NCI-H460 (cell line): ENCODE measurements around the gene MCM3. TPM values are rescaled to one million over a fixed set of nuclear protein-coding genes. Genes with fewer than 3 reads are reported as not detected.

ENCODE experiments used
- DNase-seq: peaks from one replicate; pipeline ENCODE4 v3.0.0-alpha.2; 2016; ENCODE audit warnings: low read depth; ENCODE audit errors: extremely low read depth
- total RNA-seq: library from RNA; depleted of rRNA; stranded (reverse); fragments of >200 nt; shearing (Covaris generic); gene quantifications from 2 replicates; pipeline ENCODE4 v1.2.3, GENCODE V29; 2014

The MCM3 gene
- total RNA-seq, 1 experiment from 2014 or later = 32.7 TPM

DNA sequence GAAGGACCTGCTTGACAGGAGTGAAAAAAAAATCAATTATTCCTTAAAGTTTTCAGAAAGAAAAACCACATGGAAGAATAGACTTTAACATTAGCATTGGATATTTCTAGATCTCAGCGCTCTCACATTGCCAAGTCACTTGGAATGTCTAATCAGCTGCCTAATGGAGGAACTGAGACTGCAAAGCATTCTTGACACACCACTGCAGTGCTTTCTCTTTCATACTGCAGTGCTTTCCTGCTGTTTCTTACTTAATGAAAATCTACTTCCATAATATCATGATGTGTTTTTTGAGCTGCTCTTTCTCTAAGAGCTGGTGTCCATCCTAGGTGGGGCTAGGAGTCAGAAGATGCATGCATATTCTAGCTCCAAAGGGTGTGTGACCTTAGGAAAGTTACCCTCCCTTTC is 20.4 kb upstream of the MCM3 start:
- DNase-seq = no peak

DNA sequence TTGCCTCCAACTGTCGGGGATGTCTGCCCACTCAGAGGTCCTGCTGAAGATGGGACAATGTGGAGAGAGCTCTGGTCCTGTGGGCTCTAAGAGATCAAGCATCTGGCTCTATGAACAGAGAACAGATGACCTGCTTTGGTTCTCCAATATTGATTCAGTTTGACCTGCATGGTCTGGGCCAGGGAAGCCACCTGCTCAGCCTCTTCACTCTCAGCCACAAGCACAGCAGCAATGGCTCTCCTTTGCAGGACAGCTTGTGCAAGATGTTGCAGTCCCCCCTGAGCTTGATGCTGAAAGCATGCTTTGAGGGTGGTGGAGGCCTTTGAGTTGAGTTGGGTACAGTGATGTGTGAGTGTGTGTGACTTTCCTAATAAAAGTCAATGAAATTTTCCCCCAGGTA is 18.6 kb upstream of the MCM3 start:
- no peak for DNase-seq

DNA sequence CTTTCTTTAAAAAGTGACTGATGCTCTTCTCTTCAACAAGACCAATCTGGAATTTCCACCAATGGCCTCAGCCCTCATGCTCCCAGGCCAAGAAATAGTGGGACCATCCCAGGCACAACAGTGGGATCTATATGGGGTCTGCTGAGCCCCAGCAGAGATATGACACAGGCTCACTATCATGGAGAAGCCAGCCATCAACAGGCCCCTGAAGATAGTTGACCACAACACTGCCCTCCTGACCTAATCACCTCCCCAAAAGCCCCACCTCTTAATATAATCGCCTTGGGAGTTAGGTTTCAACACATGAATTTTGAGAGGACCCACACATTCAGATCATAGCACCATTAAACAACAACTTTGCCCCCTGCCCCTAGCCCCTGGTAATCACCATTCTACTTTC is 16.8 kb upstream of the MCM3 start:
- DNase-seq = no peak

DNA sequence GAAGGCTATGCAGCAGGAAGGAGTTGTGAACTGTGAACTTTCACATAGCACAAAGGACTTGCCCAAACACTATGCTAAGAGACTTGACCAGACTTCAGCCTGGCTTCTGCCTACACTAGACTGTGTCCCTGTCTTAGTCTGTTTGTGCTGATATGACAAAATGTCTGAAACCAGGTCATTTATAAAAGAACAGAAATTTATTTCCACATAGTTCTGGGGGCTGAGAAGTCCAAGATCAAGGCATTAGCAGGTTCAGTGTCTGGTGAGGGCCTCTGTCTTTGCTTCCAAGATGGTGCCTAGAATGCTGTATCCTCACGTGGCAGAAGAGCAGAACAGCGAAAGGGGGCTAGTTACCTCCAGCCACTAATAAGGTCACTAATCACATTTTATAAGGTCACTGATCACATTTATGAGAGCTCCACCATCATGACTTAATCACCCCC is 16.0 kb upstream of the MCM3 start:
- DNase-seq = no peak

- DNase-seq = no peak
These were observed 15.1 kb upstream of the MCM3 start for GRCh38 chr6:52299653-52300052.

DNA sequence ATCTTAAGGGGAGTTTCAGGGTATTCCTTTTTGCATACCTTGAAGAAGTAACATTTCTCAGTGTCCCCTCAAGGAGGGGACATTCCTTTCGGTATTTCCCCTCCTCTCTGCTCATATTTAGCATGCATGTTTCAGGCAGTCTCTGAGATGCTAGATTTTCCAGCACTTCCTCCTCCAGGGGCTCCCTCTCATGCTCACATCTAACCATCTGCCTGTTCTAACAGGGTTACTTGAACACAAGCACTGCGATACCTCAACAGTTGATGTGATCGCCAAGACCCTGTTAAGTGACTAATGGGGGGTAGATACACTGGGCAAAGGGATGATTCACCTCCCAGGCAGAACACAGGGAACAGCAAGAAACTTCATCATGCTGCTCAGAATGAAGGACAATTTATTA is 12.9 kb upstream of the MCM3 start:
- DNase-seq = no peak

DNA sequence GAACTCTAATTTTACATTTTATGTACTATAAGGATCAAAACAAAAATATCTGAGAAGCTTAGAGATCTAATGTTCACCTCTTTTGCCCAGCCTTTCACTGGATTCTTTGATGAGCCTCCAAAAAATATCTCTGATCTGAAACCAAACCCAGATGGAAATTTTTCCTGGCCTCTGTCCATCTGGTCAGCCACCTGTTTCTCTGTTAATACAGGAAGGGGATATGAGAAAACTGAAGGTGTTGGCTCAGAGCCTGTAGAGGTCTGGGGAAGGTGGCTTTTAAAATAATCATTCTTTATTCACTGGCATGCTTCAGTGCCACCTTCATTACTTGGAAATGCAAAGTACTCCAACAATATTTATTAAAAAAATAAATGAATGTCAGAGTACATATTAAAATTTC is 8.5 kb upstream of the MCM3 start:
- DNase-seq = no peak

DNA sequence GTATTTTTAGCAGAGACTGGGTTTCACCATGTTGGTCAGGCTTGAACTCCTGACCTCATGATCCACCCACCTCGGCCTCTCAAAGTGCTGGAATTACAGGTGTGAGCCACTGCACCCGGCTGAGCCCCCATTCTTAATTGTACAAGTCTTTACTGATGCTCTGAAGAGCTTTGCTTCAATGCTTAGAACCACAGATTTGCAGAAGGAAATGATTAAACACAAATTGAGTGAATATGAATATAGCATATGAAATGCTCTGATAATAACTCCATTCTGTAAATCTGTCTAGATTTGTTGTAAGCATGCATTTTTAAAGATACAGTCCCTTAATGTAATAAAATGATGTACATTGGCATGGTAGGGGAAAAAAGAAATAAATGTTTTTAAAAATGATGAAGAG is 4.3 kb upstream of the MCM3 start:
- DNase-seq = no peak

GRCh38 chr6:52288216-52288615 is 3.7 kb upstream of the MCM3 start:
- no peak for DNase-seq

DNA sequence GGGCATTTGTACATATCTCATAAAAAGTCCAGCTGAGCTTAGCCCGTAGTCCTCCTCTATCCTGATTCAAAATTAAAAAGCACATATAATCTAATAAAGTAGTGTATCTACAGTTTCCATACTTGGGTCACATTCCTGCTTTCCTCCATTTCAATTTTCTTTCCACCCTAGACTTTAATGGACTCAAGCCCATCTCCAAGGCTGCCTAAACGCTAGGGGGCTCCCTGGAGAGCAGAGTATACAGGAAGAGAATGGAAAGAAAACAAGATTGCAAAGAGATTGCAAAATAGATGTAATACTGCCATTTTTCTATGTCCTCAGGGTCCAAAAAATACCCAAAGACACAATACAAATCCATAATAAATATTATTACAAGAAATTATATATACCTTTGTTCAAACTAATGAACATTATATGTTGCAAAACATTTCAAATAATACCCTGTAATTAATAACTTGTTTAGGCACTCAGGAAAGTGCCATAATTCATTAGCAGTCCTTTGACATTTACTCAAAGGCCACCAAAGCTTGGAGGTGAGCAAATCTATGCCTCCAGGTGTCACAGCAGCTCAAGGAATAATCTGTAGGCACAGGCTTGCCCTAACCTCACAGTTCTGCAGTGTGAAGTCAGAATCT is 2.4 kb upstream of the MCM3 start:
- DNase-seq = peak; percentile 74

GRCh38 chr6:52285177-52286068 is 881 bp upstream of the MCM3 start:
- no peak for DNase-seq

DNA sequence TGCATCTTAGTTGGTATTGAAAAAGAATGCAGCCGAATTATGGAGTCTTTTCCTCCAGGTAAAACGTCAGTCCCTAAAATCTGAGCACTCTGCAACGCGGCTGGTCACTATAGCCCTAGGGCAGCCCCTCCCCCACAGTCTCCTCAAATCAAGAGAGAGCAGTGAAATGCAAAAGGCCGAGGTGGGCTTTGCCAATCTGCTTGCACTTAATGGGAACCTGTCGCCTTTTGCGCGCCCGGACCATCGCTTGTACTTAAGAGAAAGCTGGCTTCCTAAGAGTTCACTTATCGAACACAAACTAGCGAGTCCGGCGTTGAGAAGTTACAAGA is 447 bp downstream of the MCM3 start:
- DNase-seq = no peak

GRCh38 chr6:52283111-52283510 is 1.4 kb downstream of the MCM3 start:
- DNase-seq = no peak

DNA sequence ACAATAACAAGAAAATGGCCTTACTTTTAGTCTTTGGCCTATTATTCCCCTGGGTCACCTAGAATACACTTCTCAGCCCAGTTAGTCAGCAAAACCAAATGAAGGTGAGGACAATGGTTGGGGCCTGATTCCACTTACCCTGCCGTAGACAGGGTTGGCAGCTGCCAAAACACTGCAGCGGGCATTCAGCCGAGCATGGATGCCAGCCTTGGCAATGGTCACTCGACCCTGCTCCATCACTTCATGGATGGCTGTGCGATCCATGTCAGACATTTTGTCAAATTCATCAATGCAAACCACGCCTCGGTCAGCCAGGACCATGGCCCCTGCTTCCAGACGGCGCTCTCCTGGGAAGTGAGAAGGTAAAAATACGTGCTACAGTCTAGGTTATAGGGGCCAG is 8.4 kb downstream of the MCM3 start:
- DNase-seq = no peak

- DNase-seq = no peak
These were observed 12.6 kb downstream of the MCM3 start for GRCh38 chr6:52271852-52272460.

DNA sequence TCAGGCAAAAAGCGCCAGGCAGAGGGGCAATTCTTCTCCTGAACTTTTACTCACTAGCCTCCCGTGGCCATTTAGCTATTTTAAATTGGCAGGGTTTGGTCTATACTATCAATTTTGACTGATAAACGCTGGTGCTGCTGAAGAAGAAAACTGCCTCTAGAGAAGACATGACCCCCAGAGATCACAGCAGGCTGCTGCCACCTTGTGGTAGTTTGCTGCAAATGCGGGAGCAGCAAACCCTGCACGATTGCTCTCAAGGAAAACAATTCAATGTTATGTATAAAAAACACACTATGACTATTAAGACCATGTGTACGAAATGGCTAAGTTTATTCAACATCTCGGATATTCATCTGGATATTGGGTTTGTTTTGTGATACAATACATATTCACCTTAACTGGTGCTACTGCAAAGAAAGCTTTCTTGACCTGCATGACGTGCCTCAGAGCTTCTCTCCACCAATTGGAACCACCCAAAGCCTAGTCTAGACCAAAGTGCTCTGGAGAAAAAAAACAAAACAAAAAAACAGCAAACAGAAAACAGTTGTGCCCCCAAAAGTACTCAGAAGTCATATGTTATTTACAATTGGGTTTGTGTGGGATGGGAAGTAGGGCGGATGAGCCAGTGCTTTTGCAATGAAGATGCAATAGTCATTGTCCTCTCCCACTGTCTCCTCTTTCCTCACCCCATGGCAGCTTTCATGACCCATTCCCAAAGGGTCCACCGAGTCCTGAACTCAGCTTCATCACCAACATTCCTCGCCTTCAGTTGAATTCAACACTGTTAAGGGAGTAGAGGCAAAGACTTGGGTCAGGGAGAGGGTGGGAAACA is 20.6 kb downstream of the MCM3 start:
- DNase-seq = peak; percentile 41

DNA sequence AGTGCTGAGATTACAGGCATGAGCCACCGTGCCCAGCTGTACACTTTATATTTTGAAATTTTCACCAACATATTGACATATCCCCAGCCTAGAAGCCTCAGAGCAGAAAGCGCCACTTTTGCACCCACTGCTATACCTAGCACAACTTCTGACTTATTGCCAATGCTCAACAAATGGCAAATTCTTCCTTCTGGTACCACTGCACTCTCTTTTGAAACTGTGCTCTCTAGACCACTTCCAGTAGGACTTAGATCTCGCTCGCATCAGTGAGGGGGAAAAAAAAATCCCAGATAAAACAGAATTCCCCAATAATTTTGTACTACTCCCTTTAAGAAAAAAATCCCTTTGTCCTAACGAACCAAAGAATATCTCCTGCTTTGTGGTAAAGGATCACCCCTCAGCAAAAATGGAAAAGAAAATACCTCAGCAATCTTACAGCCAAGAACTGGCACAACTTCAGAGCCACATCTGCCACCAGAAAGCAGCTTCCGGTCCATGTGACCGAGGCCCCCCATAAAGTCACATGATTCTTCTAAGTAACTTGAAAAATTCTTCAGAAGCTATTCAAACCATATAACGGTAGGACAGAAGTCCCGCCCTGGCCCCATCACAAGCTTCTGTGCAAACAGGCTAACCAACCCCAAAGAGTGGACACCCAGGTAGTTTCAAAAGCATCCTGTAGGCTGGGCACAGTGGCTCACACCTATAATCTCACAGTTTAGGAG is 21.8 kb downstream of the MCM3 start:
- DNase-seq = no peak

- DNase-seq = no peak
These were observed 23.3 kb downstream of the MCM3 start for GRCh38 chr6:52261229-52261628.

DNA sequence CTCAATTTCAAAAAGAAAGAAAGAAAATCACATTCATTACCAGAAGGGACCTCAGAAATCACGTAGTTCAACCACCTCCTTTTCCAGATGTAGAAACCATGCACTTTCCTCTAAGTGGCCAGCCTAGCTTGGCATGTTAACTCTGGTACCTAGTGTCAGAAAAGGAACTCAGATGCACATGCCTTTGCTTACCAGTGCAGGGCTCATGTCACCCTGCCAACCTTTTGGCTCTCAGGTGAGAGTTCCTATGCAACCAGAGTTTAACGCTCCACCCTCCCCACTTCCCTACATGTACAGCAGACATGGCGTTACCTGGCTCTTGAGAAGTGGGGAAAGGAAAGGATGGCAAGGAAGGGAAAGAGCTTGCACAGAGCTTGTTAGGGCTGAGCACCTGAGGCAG is 23.9 kb downstream of the MCM3 start:
- no peak for DNase-seq

- no peak for DNase-seq
These were observed 29.1 kb downstream of the MCM3 start for GRCh38 chr6:52255434-52255833.
